Keratinocyte (primary cell): ENCODE results near the gene PNMA8B.

Experiments used
- EZH2 ChIP-seq: IDR thresholded peaks from one replicate; pipeline ENCODE4 v1.6.1; 2012; ENCODE audit warnings: inconsistent platforms, mild to moderate bottlenecking, low read length, moderate library complexity
- TF ChIP-seq, protein P1 (sequence below), 3 experiments: IDR thresholded peaks in 1 of 3; conservative IDR thresholded peaks in 1 of 3; optimal IDR thresholded peaks in 1 of 3; 2 replicates in 2 of 3; 3 replicates in 1 of 3; pipeline versions ENCODE3 to v1.5.1; 2011; ENCODE audit warnings: low read length in 3 of 3, mild to moderate bottlenecking in 3 of 3, moderate library complexity in 2 of 3, control low read depth in 1 of 3, inconsistent platforms in 1 of 3; ENCODE audit not compliant: insufficient read depth in 2 of 3; ENCODE audit errors: extremely low read depth in 1 of 3

DNA sequence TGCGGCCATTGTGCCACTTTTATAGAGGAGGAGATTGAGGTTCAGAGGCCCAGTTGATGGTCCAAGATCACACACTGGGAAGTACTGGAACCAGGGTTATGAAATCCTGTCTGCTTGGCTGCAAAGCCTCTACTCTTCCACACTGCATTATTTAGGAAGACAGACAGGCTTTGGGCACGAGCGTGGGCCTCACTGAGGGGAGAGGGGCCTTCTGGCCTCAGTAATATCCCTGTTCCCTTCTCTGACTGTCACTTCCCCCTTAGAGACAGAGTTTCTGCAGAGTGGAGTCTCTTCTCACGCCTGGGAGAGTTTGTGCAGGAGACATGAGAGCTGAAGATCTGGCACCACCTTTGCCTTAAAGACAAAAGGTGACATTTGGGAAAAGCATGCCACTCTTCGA, 49.0 kb upstream of the PNMA8B start:
- TF ChIP-seq, protein P1, sequence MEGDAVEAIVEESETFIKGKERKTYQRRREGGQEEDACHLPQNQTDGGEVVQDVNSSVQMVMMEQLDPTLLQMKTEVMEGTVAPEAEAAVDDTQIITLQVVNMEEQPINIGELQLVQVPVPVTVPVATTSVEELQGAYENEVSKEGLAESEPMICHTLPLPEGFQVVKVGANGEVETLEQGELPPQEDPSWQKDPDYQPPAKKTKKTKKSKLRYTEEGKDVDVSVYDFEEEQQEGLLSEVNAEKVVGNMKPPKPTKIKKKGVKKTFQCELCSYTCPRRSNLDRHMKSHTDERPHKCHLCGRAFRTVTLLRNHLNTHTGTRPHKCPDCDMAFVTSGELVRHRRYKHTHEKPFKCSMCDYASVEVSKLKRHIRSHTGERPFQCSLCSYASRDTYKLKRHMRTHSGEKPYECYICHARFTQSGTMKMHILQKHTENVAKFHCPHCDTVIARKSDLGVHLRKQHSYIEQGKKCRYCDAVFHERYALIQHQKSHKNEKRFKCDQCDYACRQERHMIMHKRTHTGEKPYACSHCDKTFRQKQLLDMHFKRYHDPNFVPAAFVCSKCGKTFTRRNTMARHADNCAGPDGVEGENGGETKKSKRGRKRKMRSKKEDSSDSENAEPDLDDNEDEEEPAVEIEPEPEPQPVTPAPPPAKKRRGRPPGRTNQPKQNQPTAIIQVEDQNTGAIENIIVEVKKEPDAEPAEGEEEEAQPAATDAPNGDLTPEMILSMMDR (optimal IDR thresholded peaks at IDR 0.05 in 1 of 3, IDR thresholded peaks at IDR 0.05 in 1 of 3, conservative IDR thresholded peaks at IDR 0.05 in 1 of 3; ENCODE audit: extremely low read depth in 1 of 3, insufficient read depth in 2 of 3, low read length in 3 of 3): no peak
- TF ChIP-seq EZH2: no peak
